GM12891 (cell line): ENCODE measurements around the gene LRRC75A.

Source experiments
- POLR2A ChIP-seq: IDR thresholded peaks from 2 replicates; pipeline ENCODE4 v1.6.1; 2011; ENCODE audit warnings: low read depth, low read length, control low read depth
- POLR2AphosphoS5 ChIP-seq: IDR thresholded peaks from 2 replicates; pipeline ENCODE4 v1.6.1; 2011; ENCODE audit warnings: low read depth, low read length, control low read depth
- SPI1 ChIP-seq: IDR thresholded peaks from 2 replicates; pipeline ENCODE4 v1.6.1; 2011; ENCODE audit warnings: low read depth, low read length, control low read depth

DNA sequence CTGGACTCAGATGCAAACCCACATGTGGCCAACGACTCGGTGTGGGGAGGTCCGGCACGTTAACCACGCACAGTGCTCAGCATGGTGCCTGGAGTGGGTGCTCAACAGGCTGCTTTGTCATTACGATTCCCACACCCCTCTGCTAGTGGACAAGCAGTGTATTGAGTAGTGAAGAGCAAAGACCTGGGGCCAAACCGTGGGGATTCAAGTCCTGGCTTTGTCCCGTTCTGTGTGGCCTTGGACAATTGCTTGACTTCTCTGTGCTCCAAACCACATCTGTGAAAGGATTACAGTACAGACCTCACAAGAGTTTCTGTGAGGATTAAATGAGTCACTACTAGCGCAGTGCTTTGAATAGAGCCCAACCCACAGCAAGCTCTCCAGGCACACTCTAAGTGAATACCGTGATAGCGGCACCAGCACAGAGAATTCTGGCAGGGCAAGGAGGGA, 42.8 kb downstream of the LRRC75A start:
- no peak for TF ChIP-seq POLR2AphosphoS5
- TF ChIP-seq POLR2A, result no peak
- TF ChIP-seq SPI1, result no peak
